HCT116 (cell line): ENCODE measurements around the gene ING3. TPM values are rescaled to one million over a fixed set of nuclear protein-coding genes. Genes with fewer than 3 reads are reported as not detected.

Source experiments
- ATAC-seq: fragments of 200-7000 bp; cut with Tn5 transposase; 2 replicates; pipeline ENCODE4 v1.9.1; 2020; ENCODE audit warnings: mild to moderate bottlenecking, moderate library complexity
- BruUV-seq: library from RNA; stranded (reverse); fragments of 400-500 nt; replicated peaks from 2 replicates; lab custom pipeline; 2021; lab: Mats Ljungman, UMichigan
- CTCF ChIA-PET: fragments of 300-600 bp; sonication (Branson Sonifier 250); formaldehyde crosslinking; loops from one replicate; lab custom pipeline; 2021; ENCODE audit warnings: antibody characterized with exemption; lab: Charles Lee
- POLR2A ChIA-PET: fragments of 300-600, 350-600 bp; sonication (Branson Sonifier 250); formaldehyde crosslinking; loops from one replicate; lab custom pipeline; 2021; ENCODE audit warnings: antibody characterized with exemption; lab: Charles Lee
- RAD21 ChIA-PET, 2 experiments: fragments of 300-600 bp; sonication (Branson Sonifier 250); formaldehyde crosslinking; loops; one replicate each; lab custom pipeline; 2023; ENCODE audit warnings: low total read pairs in 2 of 2; ENCODE audit not compliant: uncharacterized antibody in 2 of 2, unreplicated experiment in 2 of 2, low non-redundant PET in 1 of 2; lab: Charles Lee
- DNase-seq: peaks from one replicate; pipeline ENCODE4 v3.0.0-alpha.2; 2010; ENCODE audit warnings: low read depth, low spot score
- H2AFZ ChIP-seq: fragments of 200-600 bp; shearing (Covaris generic), sonication (generic); 2 replicates; pipeline ENCODE4 v1.6.1; 2017; ENCODE audit warnings: low read depth, mixed run types, mixed read lengths, antibody characterized with exemption, low read length; ENCODE audit not compliant: poor library complexity, severe bottlenecking
- H3K27ac ChIP-seq: 2 replicates; pipeline ENCODE4 v1.5.1; 2012; ENCODE audit warnings: low read depth, low read length
- H3K27me3 ChIP-seq: fragments of 200-600 bp; sonication (generic); 2 replicates; pipeline ENCODE4 v1.6.1; 2016; ENCODE audit warnings: mixed run types, low read length, mixed read lengths; ENCODE audit not compliant: insufficient read depth
- H3K36me3 ChIP-seq, 2 experiments: fragments of 200-500 bp in 1 of 2; fragments of 200-600 bp in 1 of 2; sonication (Bioruptor generic) in 1 of 2; sonication (generic) in 1 of 2; 2 replicates each; pipeline versions ENCODE4 v1.5.1 to v1.6.1; 2014 to 2016; ENCODE audit warnings: low read length in 2 of 2, inconsistent platforms in 1 of 2, mixed read lengths in 1 of 2, mixed run types in 1 of 2; ENCODE audit not compliant: insufficient read depth in 2 of 2, control insufficient read depth in 1 of 2
- H3K4me1 ChIP-seq, 2 experiments: fragments of 200-600 bp in 1 of 2; sonication (generic) in 1 of 2; 2 replicates each; pipeline versions ENCODE4 v1.5.1 to v1.6.1; 2012 to 2017; ENCODE audit warnings: low read length in 2 of 2, inconsistent platforms in 1 of 2, mild to moderate bottlenecking in 1 of 2, mixed read lengths in 1 of 2, mixed run types in 1 of 2, moderate library complexity in 1 of 2; ENCODE audit not compliant: insufficient read depth in 2 of 2, control insufficient read depth in 1 of 2
- H3K4me2 ChIP-seq: fragments of 200-600 bp; sonication (generic); 2 replicates; pipeline ENCODE4 v1.6.1; 2017; ENCODE audit warnings: mixed run types, low read length, mixed read lengths
- H3K4me3 ChIP-seq, 2 experiments: fragments of 200-600 bp in 1 of 2; sonication (generic) in 1 of 2; replicated peaks in 1 of 2; 2 replicates each; pipeline ENCODE4 v1.5.1; 2011 to 2016; ENCODE audit warnings: low read length in 2 of 2, control low read depth in 1 of 2, low read depth in 1 of 2, mild to moderate bottlenecking in 1 of 2, mixed read lengths in 1 of 2, mixed run types in 1 of 2
- H3K79me2 ChIP-seq: fragments of 200-600 bp; sonication (generic); 2 replicates; pipeline ENCODE4 v1.6.1; 2017; ENCODE audit warnings: mild to moderate bottlenecking, mixed run types, low read length, moderate library complexity, mixed read lengths; ENCODE audit not compliant: insufficient read depth
- H3K9ac ChIP-seq: fragments of 200-600 bp; sonication (generic); 2 replicates; pipeline ENCODE4 v1.6.1; 2016; ENCODE audit warnings: low read length, mixed read lengths
- H3K9me2 ChIP-seq: fragments of 200-600 bp; sonication (generic), shearing (Covaris generic); 2 replicates; pipeline ENCODE4 v1.6.1; 2017; ENCODE audit warnings: mixed run types, mild to moderate bottlenecking, moderate library complexity; ENCODE audit not compliant: insufficient read depth
- H3K9me3 ChIP-seq, 2 experiments: fragments of 200-500 bp in 1 of 2; fragments of 200-600 bp in 1 of 2; sonication (Bioruptor generic) in 1 of 2; sonication (generic) in 1 of 2; 2 replicates each; pipeline ENCODE4 v1.6.1; 2014 to 2017; ENCODE audit warnings: low read length in 2 of 2, mixed read lengths in 2 of 2, inconsistent platforms in 1 of 2, low read depth in 1 of 2, mild to moderate bottlenecking in 1 of 2, mixed run types in 1 of 2, moderate library complexity in 1 of 2; ENCODE audit not compliant: control insufficient read depth in 1 of 2, insufficient read depth in 1 of 2
- H4K20me1 ChIP-seq: fragments of 200-600 bp; sonication (generic), shearing (Covaris generic); 2 replicates; pipeline ENCODE4 v1.6.1; 2017; ENCODE audit warnings: mixed run types, mild to moderate bottlenecking, moderate library complexity; ENCODE audit not compliant: insufficient read depth
- CBX3 ChIP-seq: IDR thresholded peaks from 2 replicates; pipeline ENCODE4 v1.6.1; 2012; ENCODE audit warnings: low read depth
- CEBPB ChIP-seq: IDR thresholded peaks from 2 replicates; pipeline ENCODE4 v1.6.1; 2012; ENCODE audit warnings: low read depth
- ELF1 ChIP-seq: IDR thresholded peaks from 2 replicates; pipeline ENCODE4 v1.6.1; 2012; ENCODE audit warnings: low read depth, borderline replicate concordance
- EZH2 ChIP-seq: fragments of 200-600 bp; sonication (generic); IDR thresholded peaks from 2 replicates; pipeline ENCODE4 v1.6.1; 2017; ENCODE audit warnings: antibody characterized with exemption, mixed run types
- FOSL1 ChIP-seq: IDR thresholded peaks from 2 replicates; pipeline ENCODE4 v1.6.1; 2012; ENCODE audit warnings: low read depth
- JUND ChIP-seq: IDR thresholded peaks from 2 replicates; pipeline ENCODE4 v1.6.1; 2012
- POLR2A ChIP-seq: IDR thresholded peaks from 2 replicates; pipeline ENCODE4 v1.7.0; 2011; ENCODE audit warnings: borderline replicate concordance; ENCODE audit not compliant: insufficient read depth, insufficient read length; ENCODE audit errors: extremely low read depth
- POLR2AphosphoS5 ChIP-seq: IDR thresholded peaks from 2 replicates; pipeline ENCODE4 v1.6.1; 2011; ENCODE audit warnings: mild to moderate bottlenecking, low read depth, low read length, moderate library complexity
- RAD21 ChIP-seq: IDR thresholded peaks from 2 replicates; pipeline ENCODE4 v1.6.1; 2012; ENCODE audit warnings: low read depth, mild to moderate bottlenecking
- SIN3A ChIP-seq: IDR thresholded peaks from 2 replicates; pipeline ENCODE4 v1.6.1; 2012; ENCODE audit warnings: low read depth
- SP1 ChIP-seq: IDR thresholded peaks from 2 replicates; pipeline ENCODE4 v1.6.1; 2012; ENCODE audit warnings: low read depth
- SRF ChIP-seq: IDR thresholded peaks from 2 replicates; pipeline ENCODE4 v1.6.1; 2012; ENCODE audit warnings: low read depth
- TCF7L2 ChIP-seq: IDR thresholded peaks from 2 replicates; pipeline ENCODE4 v1.7.0; 2011; ENCODE audit warnings: borderline replicate concordance, inconsistent platforms; ENCODE audit not compliant: insufficient read depth, insufficient read length; ENCODE audit errors: extremely low read depth
- YY1 ChIP-seq: IDR thresholded peaks from 2 replicates; pipeline ENCODE4 v1.6.1; 2011; ENCODE audit warnings: low read length, low read depth, moderate library complexity, mild to moderate bottlenecking; ENCODE audit not compliant: insufficient replicate concordance; ENCODE audit errors: extremely low read depth
- ZNF274 ChIP-seq: fragments of 200-500 bp; sonication (Bioruptor generic); IDR thresholded peaks from 2 replicates; pipeline ENCODE4 v1.6.1; 2014; ENCODE audit warnings: mild to moderate bottlenecking, low read depth, low read length, inconsistent platforms
- intact Hi-C: fragments of 100-400 bp; cut with micrococcal nuclease; formaldehyde crosslinking; loops from 2 replicates; pipeline ENCODE4 v1.10.0; 2022
- total RNA-seq: library from RNA; stranded (reverse); gene quantifications from one replicate; pipeline ENCODE4 v1.2.1, GENCODE V29; 2021; ENCODE audit not compliant: unreplicated experiment
- TF ChIP-seq, protein P1 (sequence below): IDR thresholded peaks from 2 replicates; pipeline ENCODE4 v1.6.1; 2011; ENCODE audit warnings: mild to moderate bottlenecking, low read length, moderate library complexity; ENCODE audit not compliant: insufficient replicate concordance; ENCODE audit errors: extremely low read depth
- TF ChIP-seq, protein P2 (sequence below), 3 experiments: fragments of 200-600 bp in 1 of 3; sonication (generic) in 1 of 3; IDR thresholded peaks in 2 of 3; conservative IDR thresholded peaks in 1 of 3; 2 replicates each; pipeline ENCODE4 v1.5.1; 2012 to 2017; ENCODE audit warnings: low read depth in 2 of 3, low read length in 2 of 3, antibody characterized with exemption in 1 of 3, borderline replicate concordance in 1 of 3, control low read depth in 1 of 3, mild to moderate bottlenecking in 1 of 3, mixed read lengths in 1 of 3, mixed run types in 1 of 3, moderate library complexity in 1 of 3; ENCODE audit not compliant: insufficient read depth in 1 of 3
- TF ChIP-seq, protein P3 (sequence below): IDR thresholded peaks from 2 replicates; pipeline ENCODE4 v1.6.1; 2012
- TF ChIP-seq, protein P4 (sequence below): IDR thresholded peaks from 2 replicates; pipeline ENCODE4 v1.6.1; 2012

ING3 gene
- total RNA-seq, 1 experiment from 2014 or later, result 16.2 TPM

DNA sequence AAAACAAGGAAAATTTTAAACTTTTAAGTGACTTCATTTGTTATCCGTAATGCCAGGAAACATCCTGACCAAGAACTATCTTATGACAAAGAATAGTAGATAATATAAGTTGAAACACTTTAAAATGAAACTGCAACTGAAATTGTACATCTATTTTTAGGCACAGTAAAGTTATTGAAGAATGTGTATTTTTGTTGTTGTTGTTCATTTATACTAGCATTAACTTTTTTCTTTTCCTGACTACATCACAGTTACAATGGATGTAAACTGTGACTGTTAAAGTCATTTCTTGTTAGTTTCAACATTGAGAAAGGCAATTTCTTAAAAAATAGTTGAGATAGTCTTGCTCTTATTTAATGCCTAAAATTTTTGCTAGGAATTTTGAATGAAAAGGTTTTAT lies 40.6 kb downstream of the ING3 start:
- POLR2A ChIA-PET, result no interaction called here
- intact Hi-C loops, result no loop called here
- no peak for TF ChIP-seq POLR2AphosphoS5
- no peak for TF ChIP-seq CEBPB
- TF ChIP-seq EZH2, result no peak
- TF ChIP-seq, protein P1, sequence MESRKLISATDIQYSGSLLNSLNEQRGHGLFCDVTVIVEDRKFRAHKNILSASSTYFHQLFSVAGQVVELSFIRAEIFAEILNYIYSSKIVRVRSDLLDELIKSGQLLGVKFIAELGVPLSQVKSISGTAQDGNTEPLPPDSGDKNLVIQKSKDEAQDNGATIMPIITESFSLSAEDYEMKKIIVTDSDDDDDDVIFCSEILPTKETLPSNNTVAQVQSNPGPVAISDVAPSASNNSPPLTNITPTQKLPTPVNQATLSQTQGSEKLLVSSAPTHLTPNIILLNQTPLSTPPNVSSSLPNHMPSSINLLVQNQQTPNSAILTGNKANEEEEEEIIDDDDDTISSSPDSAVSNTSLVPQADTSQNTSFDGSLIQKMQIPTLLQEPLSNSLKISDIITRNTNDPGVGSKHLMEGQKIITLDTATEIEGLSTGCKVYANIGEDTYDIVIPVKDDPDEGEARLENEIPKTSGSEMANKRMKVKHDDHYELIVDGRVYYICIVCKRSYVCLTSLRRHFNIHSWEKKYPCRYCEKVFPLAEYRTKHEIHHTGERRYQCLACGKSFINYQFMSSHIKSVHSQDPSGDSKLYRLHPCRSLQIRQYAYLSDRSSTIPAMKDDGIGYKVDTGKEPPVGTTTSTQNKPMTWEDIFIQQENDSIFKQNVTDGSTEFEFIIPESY, result no peak
- no peak for TF ChIP-seq CBX3
- no peak for TF ChIP-seq SRF
- TF ChIP-seq FOSL1, result no peak
- TF ChIP-seq, protein P2, sequence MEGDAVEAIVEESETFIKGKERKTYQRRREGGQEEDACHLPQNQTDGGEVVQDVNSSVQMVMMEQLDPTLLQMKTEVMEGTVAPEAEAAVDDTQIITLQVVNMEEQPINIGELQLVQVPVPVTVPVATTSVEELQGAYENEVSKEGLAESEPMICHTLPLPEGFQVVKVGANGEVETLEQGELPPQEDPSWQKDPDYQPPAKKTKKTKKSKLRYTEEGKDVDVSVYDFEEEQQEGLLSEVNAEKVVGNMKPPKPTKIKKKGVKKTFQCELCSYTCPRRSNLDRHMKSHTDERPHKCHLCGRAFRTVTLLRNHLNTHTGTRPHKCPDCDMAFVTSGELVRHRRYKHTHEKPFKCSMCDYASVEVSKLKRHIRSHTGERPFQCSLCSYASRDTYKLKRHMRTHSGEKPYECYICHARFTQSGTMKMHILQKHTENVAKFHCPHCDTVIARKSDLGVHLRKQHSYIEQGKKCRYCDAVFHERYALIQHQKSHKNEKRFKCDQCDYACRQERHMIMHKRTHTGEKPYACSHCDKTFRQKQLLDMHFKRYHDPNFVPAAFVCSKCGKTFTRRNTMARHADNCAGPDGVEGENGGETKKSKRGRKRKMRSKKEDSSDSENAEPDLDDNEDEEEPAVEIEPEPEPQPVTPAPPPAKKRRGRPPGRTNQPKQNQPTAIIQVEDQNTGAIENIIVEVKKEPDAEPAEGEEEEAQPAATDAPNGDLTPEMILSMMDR (IDR thresholded peaks at IDR 0.05 in 2 of 3, conservative IDR thresholded peaks at IDR 0.05 in 1 of 3; ENCODE audit: borderline replicate concordance in 1 of 3, insufficient read depth in 1 of 3, low read depth in 2 of 3, low read length in 2 of 3), result no peak
- no peak for TF ChIP-seq RAD21
- TF ChIP-seq, protein P3, sequence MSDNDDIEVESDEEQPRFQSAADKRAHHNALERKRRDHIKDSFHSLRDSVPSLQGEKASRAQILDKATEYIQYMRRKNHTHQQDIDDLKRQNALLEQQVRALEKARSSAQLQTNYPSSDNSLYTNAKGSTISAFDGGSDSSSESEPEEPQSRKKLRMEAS, result no peak
- TF ChIP-seq YY1, result no peak
- TF ChIP-seq ELF1, result no peak
- no peak for TF ChIP-seq POLR2A
- TF ChIP-seq ZNF274, result no peak
- TF ChIP-seq SP1, result no peak
- no peak for TF ChIP-seq TCF7L2
- no peak for TF ChIP-seq SIN3A
- TF ChIP-seq, protein P4, sequence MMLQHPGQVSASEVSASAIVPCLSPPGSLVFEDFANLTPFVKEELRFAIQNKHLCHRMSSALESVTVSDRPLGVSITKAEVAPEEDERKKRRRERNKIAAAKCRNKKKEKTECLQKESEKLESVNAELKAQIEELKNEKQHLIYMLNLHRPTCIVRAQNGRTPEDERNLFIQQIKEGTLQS, result no peak
- no peak for TF ChIP-seq JUND
- H3K9me3 ChIP-seq, result no peaks in the 10 kb centered on the region
- no peaks in the 10 kb centered on the region for H3K27me3 ChIP-seq
- BruUV-seq, result no TSS peak
- no peaks in the 10 kb centered on the region for H3K36me3 ChIP-seq
- no peak overlapping the region for H3K27ac ChIP-seq
- no peaks in the 10 kb centered on the region for H3K9me2 ChIP-seq
- no peak for ATAC-seq
- no peaks in the 10 kb centered on the region for H4K20me1 ChIP-seq
- no peak for DNase-seq
- H3K9ac ChIP-seq, result no peak overlapping the region
- no peak overlapping the region for H3K4me2 ChIP-seq
- no peaks in the 10 kb centered on the region for H3K79me2 ChIP-seq
- H2AFZ ChIP-seq, result no peak overlapping the region
- H3K4me3 ChIP-seq, result no peak overlapping the region
- CTCF ChIA-PET, result no interaction called here
- peaks cover 0 to 15% of the 10 kb centered on the region in 2 experiments; a peak in 1 of 4 replicates for H3K4me1 ChIP-seq
- RAD21 ChIA-PET, result no interaction called here
